ENCODE results near the gene ABCA2. TPM values are rescaled to one million over a fixed set of nuclear protein-coding genes. Genes with fewer than 3 reads are reported as not detected.
A peak's percentile ranks its signal among the peaks of the same experiment; 100 is the strongest.

The ABCA2 gene
- total RNA-seq, 1 donor from 2014 or later = 2.7 TPM

- Histone ChIP-seq H3K4me1 (peaks cover 6% of the 10 kb centered on the region), H2AFZ (replicated peaks) (no peak overlapping the region), H3K4me2 (no peak overlapping the region), H3K27ac (no peak overlapping the region), H3K4me3 (no peak overlapping the region), H3K36me3 (no peaks in the 10 kb centered on the region), H3K79me2 (ENCODE audit: low read depth) (no peaks in the 10 kb centered on the region), H4K20me1 (ENCODE audit: low read depth) (peaks cover 44% of the 10 kb centered on the region), H3F3A (ENCODE audit: low read depth) (peaks cover 5% of the 10 kb centered on the region), H3K9ac (no peak overlapping the region), H3K27me3 (peaks cover 37% of the 10 kb centered on the region), H3K9me3 (ENCODE audit: low read depth) (no peaks in the 10 kb centered on the region)
- peaks cover 19% of the 10 kb centered on the region for H3K27me3 Mint-ChIP-seq (ENCODE audit: insufficient read depth, low read depth)
- no peak for DNase-seq (ENCODE audit: low spot score)
- H3K27ac Mint-ChIP-seq = no peak overlapping the region
- no peaks in the 10 kb centered on the region for H3K9me3 Mint-ChIP-seq
- peaks cover 4% of the 10 kb centered on the region for H3K4me1 Mint-ChIP-seq
- TF ChIP-seq EZH2 (IDR thresholded peaks at IDR 0.05) = no peak
- peak overlapping the region; percentile 60 for H3K4me3 Mint-ChIP-seq
- H3K36me3 Mint-ChIP-seq = no peaks in the 10 kb centered on the region
These were observed 15.0 kb upstream of the ABCA2 start for GRCh38 chr9:137042751-137043727.

- Histone ChIP-seq H3K4me1 (peaks cover 6% of the 10 kb centered on the region), H3K27me3 (peaks cover 22% of the 10 kb centered on the region), H3K4me2 (no peak overlapping the region), H3K79me2 (ENCODE audit: low read depth) (no peaks in the 10 kb centered on the region), H2AFZ (replicated peaks) (no peak overlapping the region), H3K36me3 (no peaks in the 10 kb centered on the region), H3K9me3 (ENCODE audit: low read depth) (no peaks in the 10 kb centered on the region), H4K20me1 (ENCODE audit: low read depth) (peaks cover 32% of the 10 kb centered on the region), H3F3A (ENCODE audit: low read depth) (peaks cover 5% of the 10 kb centered on the region), H3K4me3 (no peak overlapping the region), H3K9ac (no peak overlapping the region), H3K27ac (no peak overlapping the region)
- no peaks in the 10 kb centered on the region for H3K9me3 Mint-ChIP-seq
- no peak for DNase-seq (ENCODE audit: low spot score)
- H3K36me3 Mint-ChIP-seq = no peaks in the 10 kb centered on the region
- no peak overlapping the region for H3K4me3 Mint-ChIP-seq
- TF ChIP-seq CTCF (IDR thresholded peaks at IDR 0.05) (no peak), EZH2phosphoT487 (IDR thresholded peaks at IDR 0.05) (no peak), EZH2 (IDR thresholded peaks at IDR 0.05) (no peak)
- H3K27ac Mint-ChIP-seq = no peak overlapping the region
- H3K4me1 Mint-ChIP-seq = peaks cover 4% of the 10 kb centered on the region
- H3K27me3 Mint-ChIP-seq (ENCODE audit: insufficient read depth, low read depth) = peaks cover 5% of the 10 kb centered on the region
These were observed 13.1 kb upstream of the ABCA2 start for GRCh38 chr9:137041124-137041523.

GRCh38 chr9:137040568-137040967 is 12.5 kb upstream of the ABCA2 start:
- H3K27me3 ChIP-seq = peaks cover 19% of the 10 kb centered on the region
- H3K27me3 Mint-ChIP-seq (ENCODE audit: insufficient read depth, low read depth) = peaks cover 5% of the 10 kb centered on the region
- H3K4me2 ChIP-seq = no peak overlapping the region
- peaks cover 5% of the 10 kb centered on the region for H3F3A ChIP-seq (ENCODE audit: low read depth)
- peaks cover 32% of the 10 kb centered on the region for H4K20me1 ChIP-seq (ENCODE audit: low read depth)
- DNase-seq (ENCODE audit: low spot score) = no peak
- H3K4me1 Mint-ChIP-seq = peaks cover 4% of the 10 kb centered on the region
- no peak overlapping the region for H3K4me3 Mint-ChIP-seq
- H2AFZ ChIP-seq (replicated peaks) = no peak overlapping the region
- H3K4me3 ChIP-seq = no peak overlapping the region
- TF ChIP-seq EZH2phosphoT487 (IDR thresholded peaks at IDR 0.05) (no peak), CTCF (IDR thresholded peaks at IDR 0.05) (no peak), EZH2 (IDR thresholded peaks at IDR 0.05) (no peak)
- H3K36me3 ChIP-seq = no peaks in the 10 kb centered on the region
- no peak overlapping the region for H3K9ac ChIP-seq
- no peaks in the 10 kb centered on the region for H3K9me3 ChIP-seq (ENCODE audit: low read depth)
- no peaks in the 10 kb centered on the region for H3K36me3 Mint-ChIP-seq
- no peaks in the 10 kb centered on the region for H3K79me2 ChIP-seq (ENCODE audit: low read depth)
- no peak overlapping the region for H3K27ac Mint-ChIP-seq
- H3K27ac ChIP-seq = no peak overlapping the region
- peaks cover 6% of the 10 kb centered on the region for H3K4me1 ChIP-seq
- no peaks in the 10 kb centered on the region for H3K9me3 Mint-ChIP-seq
